Measurements from ENCODE around the gene PSMA2.

- TF ChIP-seq CTCF (IDR thresholded peaks at IDR 0.05; ENCODE audit: poor library complexity) (no peak), EZH2 (IDR thresholded peaks at IDR 0.05; ENCODE audit: borderline replicate concordance) (no peak), EZH2phosphoT487 (IDR thresholded peaks at IDR 0.05; ENCODE audit: low read depth, severe bottlenecking, unreplicated experiment) (no peak)
Measured at GRCh38 chr7:42932811-42933591, 1.0 kb upstream of the PSMA2 start.
